ENCODE data around the gene HEBP2. TPM values are rescaled to one million over a fixed set of nuclear protein-coding genes. Genes with fewer than 3 reads are reported as not detected.

Gene HEBP2
- polyA plus RNA-seq, 3 donors, result 29.8 to 273 (median 48.2) TPM

- WGBS, 3 donors, result 53 to 87% (median 86%) methylated on average over 3 of the region's 3 CpGs
- H3K27ac ChIP-seq (ENCODE audit: low read depth, low read length), result no peak overlapping the region
These were observed 36.3 kb downstream of the HEBP2 start for GRCh38 chr6:138440296-138440695.

- 66 to 81% (median 70%) methylated on average over 4 of the region's 4 CpGs for WGBS, 3 donors
These were observed 36.8 kb downstream of the HEBP2 start for GRCh38 chr6:138440758-138441357.

GRCh38 chr6:138441965-138442364 lies 37.9 kb downstream of the HEBP2 start:
- no peak overlapping the region for H3K27ac ChIP-seq (ENCODE audit: low read depth, low read length)
- 87 to 95% (median 89%) methylated on average over 6 of the region's 6 CpGs for WGBS, 3 donors

More at GRCh38 chr6:138440758-138441357, 36.8 kb downstream of the HEBP2 start:
- no peak overlapping the region for H3K27ac ChIP-seq (ENCODE audit: low read depth, low read length)

GRCh38 chr6:138442663-138443062 lies 38.6 kb downstream of the HEBP2 start:
- WGBS, 3 donors, result 67 to 88% (median 79%) methylated on average over 2 of the region's 2 CpGs
- H3K27ac ChIP-seq (ENCODE audit: low read depth, low read length), result no peak overlapping the region

GRCh38 chr6:138443979-138444378 lies 40.0 kb downstream of the HEBP2 start:
- H3K27ac ChIP-seq (ENCODE audit: low read depth, low read length), result no peak overlapping the region

GRCh38 chr6:138446821-138447220 lies 42.8 kb downstream of the HEBP2 start:
- 85 to 91% (median 88%) methylated on average over 6 of the region's 6 CpGs for WGBS, 3 donors
- no peak overlapping the region for H3K27ac ChIP-seq (ENCODE audit: low read depth, low read length)

GRCh38 chr6:138450445-138450844 lies 46.4 kb downstream of the HEBP2 start:
- 80 to 86% (median 83%) methylated on average over 3 of the region's 3 CpGs for WGBS, 3 donors
- no peak overlapping the region for H3K27ac ChIP-seq (ENCODE audit: low read depth, low read length)

GRCh38 chr6:138451043-138451442 lies 47.0 kb downstream of the HEBP2 start:
- 96 to 99% (median 98%) methylated on average over 3 of the region's 3 CpGs for WGBS, 3 donors

GRCh38 chr6:138454981-138455706 lies 51.1 kb downstream of the HEBP2 start:
- no peak overlapping the region for H3K27ac ChIP-seq (ENCODE audit: low read depth, low read length)
- WGBS, 3 donors, result 55 to 93% (median 72%) methylated on average over 8 to 9 of the region's 9 CpGs

More at GRCh38 chr6:138451043-138451442, 47.0 kb downstream of the HEBP2 start:
- H3K27ac ChIP-seq (ENCODE audit: low read depth, low read length), result no peak overlapping the region

GRCh38 chr6:138455746-138456400 lies 51.9 kb downstream of the HEBP2 start:
- no peak overlapping the region for H3K27ac ChIP-seq (ENCODE audit: low read depth, low read length)
- WGBS, 3 donors, result 32 to 45% (median 44%) methylated on average over 7 of the region's 7 CpGs

GRCh38 chr6:138456401-138456790 lies 52.4 kb downstream of the HEBP2 start:
- no peak overlapping the region for H3K27ac ChIP-seq (ENCODE audit: low read depth, low read length)

GRCh38 chr6:138461647-138462046 lies 57.6 kb downstream of the HEBP2 start:
- 97 to 100% (median 98%) methylated on average over 1 of the region's 1 CpG for WGBS, 3 donors
- no peak overlapping the region for H3K27ac ChIP-seq (ENCODE audit: low read depth, low read length)

More at GRCh38 chr6:138456401-138456790, 52.4 kb downstream of the HEBP2 start:
- WGBS, 3 donors, result 24 to 57% (median 56%) methylated on average over 6 of the region's 6 CpGs

- 95 to 98% (median 96%) methylated on average over 20 of the region's 20 CpGs for WGBS, 3 donors
These were observed 60.1 kb downstream of the HEBP2 start for GRCh38 chr6:138464085-138464484.

GRCh38 chr6:138465007-138465645 lies 61.1 kb downstream of the HEBP2 start:
- H3K27ac ChIP-seq (ENCODE audit: low read depth, low read length), result no peak overlapping the region
- WGBS, 3 donors, result 33 to 80% (median 34%) methylated on average over 1 of the region's 1 CpG

More at GRCh38 chr6:138464085-138464484, 60.1 kb downstream of the HEBP2 start:
- H3K27ac ChIP-seq (ENCODE audit: low read depth, low read length), result no peak overlapping the region

- no peak overlapping the region for H3K27ac ChIP-seq (ENCODE audit: low read depth, low read length)
These were observed 63.9 kb downstream of the HEBP2 start for GRCh38 chr6:138467901-138468300.

- H3K27ac ChIP-seq (ENCODE audit: low read depth, low read length), result no peak overlapping the region
- 95 to 97% (median 96%) methylated on average over 9 of the region's 9 CpGs for WGBS, 3 donors
These were observed 64.4 kb downstream of the HEBP2 start for GRCh38 chr6:138468320-138469015.

Data from adipose tissue (tissue), 3 donors.